GM13976 (cell line): Measurements from ENCODE around the gene MAPK12.

ENCODE experiments used
- DNase-seq: peaks from one replicate; pipeline ENCODE4 v3.0.0; 2012; ENCODE audit warnings: low spot score
- in situ Hi-C: fragments of 300-500 bp; cut with MboI; formaldehyde crosslinking; loops from one replicate; pipeline ENCODE4 v1.12.0; 2022; ENCODE audit warnings: low sequenced_read_pairs, mixed read lengths, inconsistent platforms; ENCODE audit not compliant: unreplicated experiment
- TF ChIP-seq, protein P1 (sequence below): IDR thresholded peaks from 2 replicates; pipeline ENCODE4 v1.5.1; 2012; ENCODE audit warnings: borderline replicate concordance, mild to moderate bottlenecking; ENCODE audit not compliant: insufficient read depth; ENCODE audit errors: extremely low read depth, missing control alignments, control extremely low read depth

The MAPK12 gene

DNA sequence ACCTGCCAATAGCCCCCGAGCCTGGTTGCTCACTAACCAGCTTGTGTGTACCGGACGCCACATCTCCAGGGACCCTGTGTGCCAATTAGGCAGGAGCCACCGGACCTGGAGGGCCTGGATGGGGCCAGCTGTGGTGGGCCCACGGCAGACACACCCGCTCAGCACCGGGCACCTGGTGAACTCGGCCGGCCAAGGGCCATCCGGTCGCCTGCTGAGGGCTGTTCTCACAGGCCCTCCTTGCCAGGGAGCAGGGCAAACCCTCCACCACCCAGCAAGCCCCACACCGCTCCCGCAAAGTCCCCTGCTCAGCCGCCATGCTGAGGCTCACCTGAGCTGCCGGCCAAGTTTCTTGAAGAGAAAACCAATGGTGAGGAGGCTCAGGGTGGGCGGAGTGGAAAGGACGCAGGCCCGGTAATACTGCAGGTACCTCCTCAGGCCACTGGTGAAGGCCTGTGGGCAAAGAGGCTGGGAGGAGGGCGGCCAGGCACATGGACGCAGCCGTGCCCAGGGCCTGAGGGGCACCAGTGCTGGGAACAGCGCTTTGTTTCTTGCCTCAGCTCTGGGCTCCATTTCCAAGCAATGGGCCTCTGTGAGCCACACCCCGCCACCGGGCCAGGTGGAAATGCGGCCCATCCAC, 33.8 kb downstream of the MAPK12 start:
- TF ChIP-seq, protein P1, sequence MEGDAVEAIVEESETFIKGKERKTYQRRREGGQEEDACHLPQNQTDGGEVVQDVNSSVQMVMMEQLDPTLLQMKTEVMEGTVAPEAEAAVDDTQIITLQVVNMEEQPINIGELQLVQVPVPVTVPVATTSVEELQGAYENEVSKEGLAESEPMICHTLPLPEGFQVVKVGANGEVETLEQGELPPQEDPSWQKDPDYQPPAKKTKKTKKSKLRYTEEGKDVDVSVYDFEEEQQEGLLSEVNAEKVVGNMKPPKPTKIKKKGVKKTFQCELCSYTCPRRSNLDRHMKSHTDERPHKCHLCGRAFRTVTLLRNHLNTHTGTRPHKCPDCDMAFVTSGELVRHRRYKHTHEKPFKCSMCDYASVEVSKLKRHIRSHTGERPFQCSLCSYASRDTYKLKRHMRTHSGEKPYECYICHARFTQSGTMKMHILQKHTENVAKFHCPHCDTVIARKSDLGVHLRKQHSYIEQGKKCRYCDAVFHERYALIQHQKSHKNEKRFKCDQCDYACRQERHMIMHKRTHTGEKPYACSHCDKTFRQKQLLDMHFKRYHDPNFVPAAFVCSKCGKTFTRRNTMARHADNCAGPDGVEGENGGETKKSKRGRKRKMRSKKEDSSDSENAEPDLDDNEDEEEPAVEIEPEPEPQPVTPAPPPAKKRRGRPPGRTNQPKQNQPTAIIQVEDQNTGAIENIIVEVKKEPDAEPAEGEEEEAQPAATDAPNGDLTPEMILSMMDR, result no peak
- in situ Hi-C loops, result no loop called here
- no peak for DNase-seq

DNA sequence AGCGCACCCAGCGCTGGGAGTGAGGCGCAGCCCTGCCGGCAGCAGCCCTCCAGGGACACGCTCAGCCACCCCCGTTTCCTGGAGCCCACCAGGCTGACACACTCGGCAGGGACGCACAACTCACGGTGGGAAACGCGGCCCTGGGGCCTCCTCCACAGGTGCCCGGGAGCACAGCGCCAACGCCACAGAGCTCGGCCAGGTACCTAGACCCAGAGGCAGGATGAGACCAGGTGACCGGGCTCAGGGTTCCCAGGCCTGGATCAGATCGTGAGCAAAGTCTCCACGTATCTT, 34.7 kb downstream of the MAPK12 start:
- TF ChIP-seq, protein P1, result no peak
- in situ Hi-C loops, result no loop called here
- no peak for DNase-seq

DNA sequence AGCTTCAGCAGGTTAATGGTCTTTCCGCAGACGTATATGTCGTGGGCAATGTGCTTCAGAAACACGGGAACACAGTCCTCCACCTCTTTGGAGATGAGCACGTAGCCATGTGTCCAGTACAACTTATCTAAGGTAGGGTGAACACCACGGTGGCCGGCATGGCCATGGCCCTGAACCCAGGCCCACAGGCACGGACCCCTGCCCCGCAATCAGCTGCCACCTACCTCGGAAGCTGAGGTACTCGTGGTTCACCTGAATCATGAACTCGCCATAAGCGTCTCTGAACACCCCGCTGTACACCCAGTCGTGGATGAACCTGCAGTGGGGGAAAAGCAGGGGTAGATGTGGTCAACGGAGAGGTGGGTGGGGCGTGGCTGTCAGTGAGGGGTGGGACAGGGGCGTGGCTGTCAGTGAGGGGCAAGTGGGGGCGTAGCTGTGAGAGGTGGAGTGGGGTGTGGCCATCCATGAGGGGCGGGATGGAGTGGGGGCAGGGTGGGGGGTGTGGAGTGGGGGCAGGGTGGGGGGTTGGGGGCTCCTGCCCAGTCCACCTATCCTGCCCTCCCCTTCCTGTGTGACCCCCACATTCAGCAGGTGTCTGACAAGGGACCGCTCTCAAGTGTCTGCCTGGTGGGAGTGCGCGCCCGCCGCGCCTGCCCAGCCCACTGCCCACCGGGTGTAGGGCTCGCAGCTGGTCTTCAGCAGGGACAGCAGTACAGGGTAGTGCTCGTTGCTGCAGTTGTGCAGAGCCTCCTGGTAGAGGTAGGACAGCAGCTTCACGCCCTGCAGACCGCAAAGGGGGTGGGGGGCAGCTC, 35.2 kb downstream of the MAPK12 start:
- TF ChIP-seq, protein P1, result no peak
- in situ Hi-C loops, result no loop called here
- DNase-seq, result no peak

DNA sequence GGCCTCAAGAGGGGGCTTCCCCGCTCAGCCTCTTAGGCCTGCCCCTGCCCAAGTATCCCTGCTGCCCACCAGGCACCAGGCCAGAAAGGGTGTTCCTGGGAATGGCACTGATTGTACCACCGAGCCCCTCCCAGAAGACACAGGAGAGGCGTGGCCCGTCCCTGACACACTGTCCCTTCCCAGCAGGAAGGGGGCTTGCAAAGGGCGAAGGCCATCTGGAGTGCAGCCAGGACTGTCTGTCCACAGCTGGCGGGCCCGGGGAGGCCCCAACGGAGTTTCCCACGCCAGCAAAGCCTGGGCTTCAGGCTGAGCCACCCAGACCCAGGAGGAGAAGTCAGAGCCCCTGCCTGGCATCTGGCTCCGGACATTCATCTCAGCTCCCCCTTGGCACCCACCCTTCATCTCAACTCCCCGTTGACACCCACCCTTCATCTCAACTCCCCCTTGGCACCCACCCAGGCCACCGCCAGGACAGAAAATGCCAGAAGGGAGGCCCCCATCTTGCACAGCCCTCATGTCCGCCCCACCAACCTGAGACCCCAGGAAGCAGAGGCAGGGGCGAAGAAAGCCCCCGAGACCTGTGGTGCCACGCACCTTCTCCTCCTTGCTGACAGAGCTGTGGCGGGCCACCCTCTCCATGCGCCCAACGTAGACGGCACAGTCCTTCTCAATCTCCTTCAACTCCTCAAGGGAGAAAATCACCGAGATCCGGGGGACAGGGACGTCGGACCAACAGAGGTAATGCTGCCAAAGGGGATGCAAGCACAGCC, 36.1 kb downstream of the MAPK12 start:
- TF ChIP-seq, protein P1, result no peak
- no peak for DNase-seq
- in situ Hi-C loops, result no loop called here

DNA sequence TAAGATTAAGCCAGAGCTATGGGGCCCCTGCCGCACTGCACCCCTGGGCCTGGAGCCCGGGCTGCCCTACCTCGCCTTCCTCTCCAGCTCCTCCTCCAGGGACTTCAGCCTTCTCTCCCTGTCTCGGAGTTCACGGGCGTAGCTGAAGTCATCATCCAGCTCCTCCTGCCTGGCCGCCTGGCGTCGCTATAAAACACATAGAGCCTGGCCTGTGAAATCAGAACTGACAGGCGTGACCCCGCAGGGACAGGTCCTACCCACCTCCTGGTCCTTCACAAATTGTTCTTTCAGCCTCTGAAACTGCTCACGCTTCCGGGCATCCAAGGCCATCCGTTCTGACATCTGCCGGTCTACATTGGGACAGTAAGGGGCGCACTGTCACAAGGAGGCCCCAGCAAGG, 37.4 kb downstream of the MAPK12 start:
- TF ChIP-seq, protein P1, result no peak
- in situ Hi-C loops, result no loop called here
- no peak for DNase-seq

DNA sequence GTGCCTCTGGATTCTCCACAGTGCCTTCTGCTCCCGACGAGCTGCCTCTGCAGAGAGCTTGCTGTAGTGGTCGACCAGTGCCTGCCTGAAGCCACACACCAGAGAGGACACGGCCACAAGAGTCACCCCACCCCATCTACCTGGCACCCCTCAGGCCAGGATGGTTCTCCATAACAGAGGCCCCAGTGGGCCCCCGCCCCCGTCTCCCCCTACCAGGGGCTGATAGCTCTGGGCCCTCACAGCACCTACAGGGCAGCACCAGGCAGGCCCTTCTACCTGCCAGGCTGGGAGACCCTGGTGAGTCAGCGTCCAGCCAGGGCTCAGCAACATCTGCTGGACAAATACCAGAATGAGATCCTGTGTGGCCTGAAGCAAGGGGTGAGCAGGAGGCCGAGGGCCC, 39.0 kb downstream of the MAPK12 start:
- DNase-seq, result no peak
- in situ Hi-C loops, result no loop called here
- TF ChIP-seq, protein P1, result no peak
